Measurements from ENCODE around the gene AQP12B. TPM values are rescaled to one million over a fixed set of nuclear protein-coding genes. Genes with fewer than 3 reads are reported as not detected.
"Not testable (repeated sequence)": the region's sequence is repeated elsewhere in the genome, so short reads cannot be mapped to it uniquely, and the experiment has no call there.

AQP12B gene
- total RNA-seq, 1 donor from 2014 or later, result not detected

- not testable (repeated sequence) for DNase-seq
Observed at GRCh38 chr2:240683329-240683979, 769 bp upstream of the AQP12B start.

- DNase-seq, result not testable (repeated sequence)
Observed at GRCh38 chr2:240680185-240680584, 2.5 kb downstream of the AQP12B start.

- DNase-seq, result not testable (repeated sequence)
Observed at GRCh38 chr2:240678909-240679308, 3.8 kb downstream of the AQP12B start.

- DNase-seq, result not testable (repeated sequence)
Observed at GRCh38 chr2:240678043-240678442, 4.6 kb downstream of the AQP12B start.

- not testable (repeated sequence) for DNase-seq
Observed at GRCh38 chr2:240675345-240675744, 7.3 kb downstream of the AQP12B start.

- DNase-seq, result peak; percentile 3
Observed at GRCh38 chr2:240674461-240675184, 8.1 kb downstream of the AQP12B start.

- DNase-seq, result no peak
Observed at GRCh38 chr2:240672701-240673190, 9.9 kb downstream of the AQP12B start.

GRCh38 chr2:240672076-240672700 is 10.5 kb downstream of the AQP12B start:
- no peak for DNase-seq

GRCh38 chr2:240670950-240671349 is 11.7 kb downstream of the AQP12B start:
- DNase-seq, result no peak

- no peak for DNase-seq
Observed at GRCh38 chr2:240670402-240670801, 12.3 kb downstream of the AQP12B start.

GRCh38 chr2:240664622-240665021 is 18.1 kb downstream of the AQP12B start:
- no peak for DNase-seq

GRCh38 chr2:240663546-240664190 is 19.0 kb downstream of the AQP12B start:
- DNase-seq, result no peak

GRCh38 chr2:240662681-240663080 is 20.0 kb downstream of the AQP12B start:
- DNase-seq, result no peak

GRCh38 chr2:240659883-240660282 is 22.8 kb downstream of the AQP12B start:
- not testable (repeated sequence) for DNase-seq

- no peak for DNase-seq
Observed at GRCh38 chr2:240655931-240656886, 26.5 kb downstream of the AQP12B start.

GRCh38 chr2:240651185-240651584 is 31.5 kb downstream of the AQP12B start:
- DNase-seq, result no peak

GRCh38 chr2:240650254-240650965 is 32.3 kb downstream of the AQP12B start:
- no peak for DNase-seq

- no peak for DNase-seq
Observed at GRCh38 chr2:240649331-240649730, 33.4 kb downstream of the AQP12B start.

GRCh38 chr2:240648650-240649275 is 33.9 kb downstream of the AQP12B start:
- DNase-seq, result no peak

GRCh38 chr2:240648155-240648649 is 34.5 kb downstream of the AQP12B start:
- DNase-seq, result no peak
